Stomach smooth muscle (tissue), 2 donors: ENCODE results near the gene CNGB1.
"Not testable (repeated sequence)": the region's sequence is repeated elsewhere in the genome, so short reads cannot be mapped to it uniquely, and the experiment has no call there.

Experiments used
- H3K27ac ChIP-seq: one replicate; pipeline ENCODE4 v1.7.0; 2013; ENCODE audit warnings: mild to moderate bottlenecking, low read length, inconsistent platforms
- H3K27me3 ChIP-seq, 2 donors: one replicate each; pipeline ENCODE4 v1.7.0; 2013; ENCODE audit warnings: low read length in 2 of 2; ENCODE audit not compliant: insufficient read depth in 2 of 2, control insufficient read depth in 1 of 2
- H3K36me3 ChIP-seq, 2 donors: one replicate each; pipeline ENCODE4 v1.7.0; 2013; ENCODE audit warnings: low read length in 2 of 2; ENCODE audit not compliant: control insufficient read depth in 2 of 2, insufficient read depth in 2 of 2
- H3K4me1 ChIP-seq: one replicate; pipeline ENCODE4 v1.7.0; 2013; ENCODE audit warnings: low read length; ENCODE audit not compliant: control insufficient read depth, insufficient read depth
- H3K4me3 ChIP-seq, 2 donors: one replicate each; pipeline ENCODE4 v1.7.0; 2013; ENCODE audit warnings: low read length in 2 of 2
- H3K9ac ChIP-seq, 2 donors: one replicate each; pipeline ENCODE4 v1.7.0; 2013; ENCODE audit warnings: low read length in 2 of 2, mild to moderate bottlenecking in 1 of 2
- H3K9me3 ChIP-seq, 2 donors: one replicate each; pipeline ENCODE4 v1.7.0; 2013; ENCODE audit warnings: low read length in 2 of 2; ENCODE audit not compliant: control insufficient read depth in 2 of 2
- donor health status: healthy.
- donor health status: Pancreatic carcinoma.

The CNGB1 gene

DNA sequence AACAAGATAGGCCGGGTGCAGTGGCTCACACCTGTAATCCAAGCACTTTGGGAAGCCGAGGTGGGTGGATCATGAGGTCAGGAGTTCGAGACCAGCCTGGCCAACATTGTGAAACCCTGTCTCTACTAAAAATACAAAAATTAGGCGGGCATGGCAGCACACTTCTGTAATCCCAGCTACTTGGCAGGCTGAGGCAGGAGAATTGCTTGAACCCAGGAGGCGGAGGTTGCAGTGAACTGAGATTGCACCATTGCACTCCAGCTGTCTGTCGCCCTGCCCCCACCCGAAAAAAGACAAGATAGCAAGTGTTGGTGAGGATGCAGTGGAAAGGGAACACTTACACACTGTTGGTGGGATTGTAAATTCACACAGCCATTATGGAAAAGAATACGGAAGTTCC lies 27.5 kb downstream of the CNGB1 start:
- H3K4me1 ChIP-seq, H3K9me3 ChIP-seq, H3K27me3 ChIP-seq, H3K27ac ChIP-seq, H3K9ac ChIP-seq, H3K36me3 ChIP-seq, H3K4me3 ChIP-seq: not testable (repeated sequence)

DNA sequence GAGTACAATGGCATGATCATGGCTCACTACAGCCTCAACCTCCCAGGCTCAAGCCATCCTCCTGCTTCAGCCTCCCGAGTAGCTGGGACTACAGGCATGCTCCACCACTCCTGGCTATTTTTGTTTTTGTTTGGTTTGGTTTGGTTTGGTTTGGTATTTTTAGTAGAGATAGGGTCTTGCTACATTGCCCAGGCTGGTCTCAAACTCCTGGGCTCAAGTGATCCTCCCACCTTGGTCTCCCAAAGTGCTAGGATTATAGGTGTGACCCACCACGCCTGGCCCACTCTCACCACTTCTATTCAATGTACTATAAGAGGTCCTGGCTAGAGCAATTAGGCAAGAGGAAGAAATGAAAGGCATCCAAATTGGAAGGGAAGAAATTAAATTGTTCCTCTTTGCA lies 29.0 kb downstream of the CNGB1 start:
- not testable (repeated sequence) for H3K4me1 ChIP-seq, H3K36me3 ChIP-seq, H3K4me3 ChIP-seq, H3K9ac ChIP-seq, H3K9me3 ChIP-seq, H3K27ac ChIP-seq
- peaks cover 11 to 16% of the 10 kb centered on the region in 2 donors for H3K27me3 ChIP-seq

- H3K27ac ChIP-seq: no peak overlapping the region
- H3K36me3 ChIP-seq: no peaks in the 10 kb centered on the region
- no peak overlapping the region for H3K4me3 ChIP-seq
- no peak overlapping the region for H3K9ac ChIP-seq
- no peaks in the 10 kb centered on the region for H3K9me3 ChIP-seq
- no peaks in the 10 kb centered on the region for H3K4me1 ChIP-seq
- peaks cover 11 to 16% of the 10 kb centered on the region in 2 donors for H3K27me3 ChIP-seq
These were observed 29.8 kb downstream of the CNGB1 start for GRCh38 chr16:57941016-57941664.

DNA sequence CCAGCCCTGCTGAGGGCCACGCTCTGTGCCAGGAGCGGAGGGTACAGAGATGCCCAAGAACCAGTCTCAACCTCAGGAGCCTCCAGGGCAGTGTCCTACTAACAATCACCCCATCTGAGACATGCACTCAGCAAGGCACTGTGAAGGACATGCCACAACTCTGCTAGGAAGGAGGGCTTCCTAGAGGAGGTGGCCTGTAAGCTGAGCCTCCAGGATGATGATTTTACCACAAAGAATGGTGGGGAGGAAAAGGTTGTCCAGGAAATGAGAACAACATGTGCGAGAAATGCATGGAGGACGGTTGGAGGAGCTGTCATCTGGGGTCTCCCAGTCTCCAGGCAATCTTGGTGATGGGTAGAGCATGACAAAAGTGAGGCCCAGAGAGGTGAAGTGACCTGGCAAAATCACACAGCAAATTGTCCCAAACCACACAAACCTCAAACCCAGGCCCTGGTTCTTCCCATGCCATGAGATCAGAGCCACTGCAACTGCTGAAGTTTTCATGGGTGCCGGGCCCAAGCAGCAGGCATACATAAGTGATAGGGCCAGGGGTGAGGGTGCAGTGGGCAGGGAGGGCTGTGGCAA lies 30.5 kb downstream of the CNGB1 start:
- H3K27ac ChIP-seq: no peak overlapping the region

GRCh38 chr16:57939872-57940224 lies 31.1 kb downstream of the CNGB1 start:
- Histone ChIP-seq H3K9ac (no peak overlapping the region), H3K36me3 (no peaks in the 10 kb centered on the region), H3K27ac (no peak overlapping the region), H3K27me3 (peaks cover 11 to 16% of the 10 kb centered on the region in 2 donors), H3K4me3 (no peak overlapping the region), H3K9me3 (no peaks in the 10 kb centered on the region), H3K4me1 (no peaks in the 10 kb centered on the region)

More for the DNA sequence above, 30.5 kb downstream of the CNGB1 start:
- Histone ChIP-seq H3K4me1 (no peaks in the 10 kb centered on the region), H3K27me3 (peaks cover 11 to 16% of the 10 kb centered on the region in 2 donors), H3K36me3 (no peaks in the 10 kb centered on the region), H3K9ac (no peak overlapping the region), H3K4me3 (no peak overlapping the region), H3K9me3 (no peaks in the 10 kb centered on the region)

DNA sequence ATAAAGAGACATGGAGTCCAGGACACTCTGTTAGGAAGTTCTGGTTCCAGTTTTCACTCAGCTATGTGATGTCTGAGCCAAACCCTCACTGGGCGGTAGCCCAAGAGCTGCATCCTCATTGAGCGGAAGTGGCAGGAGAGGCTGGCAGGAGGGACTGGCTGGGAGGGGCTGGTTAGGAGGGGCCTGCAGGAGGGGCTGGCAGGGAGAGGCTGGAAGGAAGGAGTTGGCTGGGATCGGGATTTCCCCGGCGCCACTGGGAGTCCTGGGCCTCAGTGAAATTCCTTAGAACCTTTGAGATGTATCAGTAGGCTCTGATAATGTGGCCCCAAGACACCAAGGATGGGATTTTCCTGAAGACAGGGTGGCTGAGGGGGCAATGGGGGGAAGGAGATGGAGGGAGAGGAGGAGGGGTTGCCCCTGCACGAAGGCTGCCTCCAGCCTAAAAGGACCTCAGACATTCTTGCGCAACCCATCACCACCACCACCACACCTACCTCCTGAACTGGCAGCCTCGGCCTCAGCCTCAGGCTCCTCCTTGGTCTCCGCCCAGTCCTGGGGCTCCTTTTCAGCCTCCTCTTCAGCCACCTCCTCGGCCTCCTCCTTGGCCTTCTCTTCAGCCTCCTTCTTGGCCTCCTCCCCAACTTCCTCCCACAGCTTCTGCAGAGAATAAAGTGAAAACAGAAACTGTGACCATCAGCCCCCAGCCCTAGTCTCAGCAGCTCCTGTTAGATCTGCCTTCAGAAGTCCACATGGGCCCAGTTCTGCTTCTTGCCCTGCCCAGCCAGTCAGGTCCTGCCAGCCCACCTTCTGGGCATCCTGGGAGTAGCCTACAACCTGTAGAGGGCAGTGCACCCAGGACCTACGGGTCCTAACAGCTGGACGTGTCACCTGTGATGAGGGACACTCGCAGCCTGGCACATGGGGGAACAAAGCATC lies 31.7 kb downstream of the CNGB1 start:
- H3K9ac ChIP-seq: no peak overlapping the region
- no peaks in the 10 kb centered on the region for H3K9me3 ChIP-seq
- no peak overlapping the region for H3K4me3 ChIP-seq
- H3K27me3 ChIP-seq: peaks cover 11 to 16% of the 10 kb centered on the region in 2 donors
- H3K4me1 ChIP-seq: no peaks in the 10 kb centered on the region
- H3K27ac ChIP-seq: no peak overlapping the region
- H3K36me3 ChIP-seq: no peaks in the 10 kb centered on the region

- no peaks in the 10 kb centered on the region for H3K9me3 ChIP-seq
- H3K4me1 ChIP-seq: no peaks in the 10 kb centered on the region
- no peak overlapping the region for H3K27ac ChIP-seq
- H3K4me3 ChIP-seq: no peak overlapping the region
- H3K27me3 ChIP-seq: peaks cover 11 to 16% of the 10 kb centered on the region in 2 donors
- no peaks in the 10 kb centered on the region for H3K36me3 ChIP-seq
- H3K9ac ChIP-seq: no peak overlapping the region
These were observed 32.4 kb downstream of the CNGB1 start for GRCh38 chr16:57938484-57938883.

GRCh38 chr16:57937861-57938260 lies 33.1 kb downstream of the CNGB1 start:
- Histone ChIP-seq H3K4me3 (no peak overlapping the region), H3K27me3 (peaks cover 11 to 16% of the 10 kb centered on the region in 2 donors), H3K9ac (no peak overlapping the region), H3K4me1 (no peaks in the 10 kb centered on the region), H3K27ac (no peak overlapping the region), H3K36me3 (no peaks in the 10 kb centered on the region), H3K9me3 (no peaks in the 10 kb centered on the region)

- peaks cover 11 to 14% of the 10 kb centered on the region in 2 donors for H3K27me3 ChIP-seq
- no peaks in the 10 kb centered on the region for H3K36me3 ChIP-seq
- no peaks in the 10 kb centered on the region for H3K4me1 ChIP-seq
- H3K9ac ChIP-seq: no peak overlapping the region
- no peaks in the 10 kb centered on the region for H3K9me3 ChIP-seq
- no peak overlapping the region for H3K4me3 ChIP-seq
- H3K27ac ChIP-seq: no peak overlapping the region
These were observed 35.0 kb downstream of the CNGB1 start for GRCh38 chr16:57935904-57936303.

DNA sequence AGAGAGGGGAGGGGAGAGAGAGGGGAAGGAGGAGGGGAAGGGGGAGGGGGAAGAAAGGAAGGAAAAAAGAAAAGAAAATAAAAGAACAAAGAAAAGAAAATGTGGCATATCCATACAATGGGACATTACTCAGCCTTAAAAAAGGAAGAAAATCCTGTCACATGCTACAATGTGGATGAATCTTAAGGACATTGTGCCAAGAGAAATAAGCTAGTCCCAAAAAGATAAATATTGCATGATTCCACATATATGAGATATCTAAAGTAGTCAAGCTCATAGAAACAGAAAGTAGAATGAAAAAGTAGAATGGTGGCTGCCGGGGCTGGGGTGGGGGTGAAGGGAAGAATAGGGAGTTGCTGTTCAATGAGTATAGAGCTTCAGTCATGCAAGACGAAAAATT lies 40.4 kb downstream of the CNGB1 start:
- H3K9ac ChIP-seq: no peak overlapping the region

More for the DNA sequence above, 40.4 kb downstream of the CNGB1 start:
- Histone ChIP-seq H3K27me3 (peaks cover 0 to 3% of the 10 kb centered on the region in 2 donors), H3K4me1 (no peaks in the 10 kb centered on the region), H3K36me3 (no peaks in the 10 kb centered on the region), H3K27ac (no peak overlapping the region), H3K4me3 (no peak overlapping the region), H3K9me3 (no peaks in the 10 kb centered on the region)
